HepG2 (cell line): ENCODE data around the gene SECTM1. TPM values are rescaled to one million over a fixed set of nuclear protein-coding genes. Genes with fewer than 3 reads are reported as not detected.

ENCODE experiments used
- ARNT ChIP-seq: fragments of 450-650 bp; IDR thresholded peaks from 2 replicates; pipeline ENCODE4 v1.6.1; 2017
- BORCS8-MEF2B ChIP-seq: sonication (generic); formaldehyde crosslinking; IDR thresholded peaks from 2 replicates; pipeline ENCODE4 v1.8.0; 2022; ENCODE audit warnings: mild to moderate bottlenecking, missing genetic modification reagents
- DNMT1 ChIP-seq: sonication (generic); formaldehyde crosslinking; IDR thresholded peaks from 2 replicates; pipeline ENCODE4 v1.5.1; 2020; ENCODE audit warnings: mild to moderate bottlenecking, missing genetic modification reagents
- KDM2A ChIP-seq: sonication (generic); formaldehyde crosslinking; IDR thresholded peaks from 2 replicates; pipeline ENCODE4 v1.4.0; 2020; ENCODE audit warnings: low read depth, missing genetic modification reagents, borderline replicate concordance
- KMT2A ChIP-seq: sonication (generic); formaldehyde crosslinking; IDR thresholded peaks from 2 replicates; pipeline ENCODE4 v1.4.0; 2020; ENCODE audit warnings: missing genetic modification reagents
- PLRG1 ChIP-seq: fragments of 450-650 bp; conservative IDR thresholded peaks from 2 replicates; pipeline ENCODE4 v1.6.1; 2016
- POLR2G ChIP-seq: fragments of 200-400 bp; formaldehyde crosslinking; IDR thresholded peaks from 2 replicates; pipeline ENCODE4 v1.6.1; 2018; ENCODE audit warnings: mild to moderate bottlenecking, low read depth, low read length, moderate library complexity
- SP1 ChIP-seq, 2 experiments: fragments of 450-650 bp in 1 of 2; sonication (generic) in 1 of 2; formaldehyde crosslinking in 1 of 2; IDR thresholded peaks; 2 replicates each; pipeline versions ENCODE4 v1.4.0 to v1.6.1; 2016 to 2020; ENCODE audit warnings: missing genetic modification reagents in 1 of 2
- SRY ChIP-seq: sonication (generic); formaldehyde crosslinking; IDR thresholded peaks from 2 replicates; pipeline ENCODE4 v1.8.0; 2022; ENCODE audit warnings: mild to moderate bottlenecking, missing genetic modification reagents
- ZBTB2 ChIP-seq: sonication (generic); formaldehyde crosslinking; IDR thresholded peaks from 2 replicates; pipeline ENCODE4 v1.8.0; 2022; ENCODE audit warnings: low read depth, missing genetic modification reagents
- ZBTB42 ChIP-seq: sonication (generic); formaldehyde crosslinking; IDR thresholded peaks from 2 replicates; pipeline ENCODE4 v1.5.0; 2020; ENCODE audit warnings: mild to moderate bottlenecking, missing genetic modification reagents
- ZMYM4 ChIP-seq: sonication (generic); formaldehyde crosslinking; IDR thresholded peaks from 2 replicates; pipeline ENCODE4 v1.8.1; 2023; ENCODE audit warnings: mild to moderate bottlenecking, missing genetic modification reagents
- ZNF282 ChIP-seq: fragments of 450-650 bp; IDR thresholded peaks from 2 replicates; pipeline ENCODE4 v1.6.1; 2018; ENCODE audit not compliant: partially characterized antibody
- ZNF318 ChIP-seq: sonication (generic); formaldehyde crosslinking; IDR thresholded peaks from 2 replicates; pipeline ENCODE4 v1.4.0; 2020; ENCODE audit warnings: mild to moderate bottlenecking, missing genetic modification reagents
- ZNF337 ChIP-seq: sonication (generic); formaldehyde crosslinking; IDR thresholded peaks from 2 replicates; pipeline ENCODE4 v1.5.1; 2020; ENCODE audit warnings: missing genetic modification reagents, low read depth, mild to moderate bottlenecking, borderline replicate concordance
- ZNF574 ChIP-seq: sonication (generic); formaldehyde crosslinking; IDR thresholded peaks from 2 replicates; pipeline ENCODE4 v1.4.0; 2020; ENCODE audit warnings: missing genetic modification reagents
- polyA plus RNA-seq, 8 experiments: library from polyadenylated mRNA; depleted of rRNA in 3 of 8; stranded (reverse) in 7 of 8; unstranded in 1 of 8; fragments of >200 nt; fragmentation: Illumina TruSeq in 4 of 8; extraction: Trizol in 4 of 8; gene quantifications; 2 replicates each; pipeline versions ENCODE4 v1.2.1 to v1.2.3, GENCODE V29; 2011 to 2016; ENCODE audit warnings: low read depth in 4 of 8, missing spikeins in 1 of 8, mixed read lengths in 1 of 8; ENCODE audit not compliant: insufficient read depth in 1 of 8
- total RNA-seq, 5 experiments: library from RNA; depleted of rRNA; stranded (reverse); fragments of >200 nt; fragmentation: Illumina TruSeq; extraction: Trizol; gene quantifications; 2 replicates each; pipeline ENCODE4 v1.2.3, GENCODE V29; 2016; ENCODE audit warnings: low read depth in 1 of 5

SECTM1 gene
- total and polyA plus RNA-seq, 2 of the 13 experiments (the other 11 are each of a cell fraction or from before 2014, with no cell fraction given) = 3.5 to 5.3 TPM

GRCh38 chr17:82346342-82347300, 13.1 kb upstream of the SECTM1 start (continued):
- TF ChIP-seq SRY (CRISPR knock-in tag) (peak; percentile 38; the same call in 1 of the 2 replicates), ZNF318 (CRISPR knock-in tag) (peak; percentile 82; the same call in 1 of the 2 replicates), ZMYM4 (CRISPR knock-in tag) (peak; percentile 78), ZNF574 (CRISPR knock-in tag) (peak; percentile 88), ZNF337 (CRISPR knock-in tag) (no peak), ZBTB2 (CRISPR knock-in tag) (0 out of 2 replicates have a peak, but pooled peaks have one; percentile 44), DNMT1 (CRISPR knock-in tag) (0 out of 2 replicates have a peak, but pooled peaks have one; percentile 23), BORCS8-MEF2B (CRISPR knock-in tag) (0 out of 2 replicates have a peak, but pooled peaks have one; percentile 17), POLR2G (peak; percentile 74), ZNF282 (no peak), ARNT (no peak), SP1 (IDR thresholded peaks at IDR 0.05) (no peak), SP1 (CRISPR knock-in tag; IDR thresholded peaks at IDR 0.05) (0 out of 2 replicates have a peak, but pooled peaks have one; percentile 15), KDM2A (CRISPR knock-in tag) (peak; percentile 73; the same call in 1 of the 2 replicates), ZBTB42 (CRISPR knock-in tag) (no peak), KMT2A (CRISPR knock-in tag) (peak; percentile 84; the same call in 1 of the 2 replicates), PLRG1 (no peak)
